GM21737 (cell line): ENCODE measurements around the gene CYP4F22.
"Not testable (repeated sequence)": the region's sequence is repeated elsewhere in the genome, so short reads cannot be mapped to it uniquely, and the experiment has no call there.

ENCODE experiments used
- ATAC-seq: cut with Tn5 transposase; IDR thresholded peaks from one replicate; pipeline ENCODE4 v1.9.1; 2021; ENCODE audit warnings: mild to moderate bottlenecking, moderate library complexity; ENCODE audit not compliant: unreplicated experiment

CYP4F22 gene

DNA sequence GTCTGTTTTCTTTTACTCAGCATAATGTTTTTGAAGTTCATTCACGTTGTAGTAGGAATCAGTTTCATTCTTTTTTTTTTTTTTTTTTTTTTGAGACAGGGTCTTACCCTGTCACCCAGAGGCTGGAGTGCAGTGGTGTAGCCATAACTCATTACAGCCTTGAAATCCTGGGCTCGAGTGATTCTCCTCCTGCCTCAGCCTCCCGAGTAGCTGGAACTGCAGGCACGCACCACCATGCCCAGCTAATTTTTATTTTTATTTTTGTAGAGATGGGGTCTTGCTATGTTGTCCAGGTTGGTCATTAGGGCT is 25.2 kb downstream of the CYP4F22 start:
- ATAC-seq: not testable (repeated sequence)

DNA sequence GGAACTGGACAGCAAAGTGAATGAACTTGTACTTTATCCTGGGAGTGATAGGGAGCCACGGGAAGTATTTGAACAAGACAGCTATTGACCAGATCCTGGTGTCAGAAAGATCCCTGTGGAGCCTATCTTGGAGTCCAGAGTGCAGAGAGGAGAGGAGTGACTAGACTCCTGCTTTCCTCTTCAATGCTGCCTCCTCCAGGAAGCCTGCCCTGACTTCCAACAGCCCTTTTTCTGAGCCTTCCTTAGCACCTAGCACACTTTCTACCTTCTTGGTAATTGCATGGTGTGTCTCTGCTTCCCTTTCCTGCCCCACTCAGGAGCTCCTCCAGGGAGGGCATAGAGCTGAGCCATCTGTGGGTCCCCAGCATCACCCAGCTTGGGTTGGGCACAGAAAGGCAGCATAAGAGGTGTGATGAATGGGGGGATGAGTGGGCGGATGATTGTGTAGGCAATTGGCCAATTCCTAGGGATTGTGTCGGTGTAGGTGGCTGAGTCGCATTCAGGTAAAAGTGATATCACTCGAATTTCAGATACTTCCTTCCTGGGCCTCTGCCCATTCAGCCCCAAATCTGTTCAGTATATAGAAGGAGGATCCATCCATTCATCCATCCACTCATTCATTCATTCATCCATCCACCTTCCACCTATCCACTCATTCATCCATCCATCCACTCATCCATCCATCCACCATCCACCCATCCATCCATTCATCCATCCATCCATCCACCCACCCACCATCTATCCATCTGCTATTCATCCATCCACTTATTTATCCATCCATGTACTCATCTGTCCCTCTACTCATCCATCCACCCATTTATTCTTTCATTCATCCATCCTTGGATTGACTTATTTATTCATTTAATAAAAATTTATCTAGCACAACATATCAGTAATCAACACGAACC is 26.9 kb downstream of the CYP4F22 start:
- ATAC-seq: no peak

DNA sequence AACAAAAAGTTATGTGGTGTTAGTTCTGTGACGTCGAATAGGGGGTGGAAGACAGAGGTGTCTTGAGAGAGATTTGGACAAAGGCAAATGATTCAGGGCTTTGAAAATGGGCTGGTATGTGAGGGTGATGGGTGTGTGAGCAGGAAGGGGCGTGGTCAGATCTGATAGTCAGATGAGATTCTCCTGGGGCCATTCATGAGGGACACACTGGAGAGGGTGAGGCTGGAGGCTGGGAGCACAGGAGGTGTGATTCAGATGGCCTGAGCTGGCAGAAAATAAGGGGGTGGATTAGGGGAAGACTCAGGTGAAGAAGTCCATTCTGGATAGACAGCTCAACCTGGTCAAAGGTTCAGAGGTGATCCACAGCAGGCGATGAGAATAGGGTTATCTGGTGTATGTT is 28.0 kb downstream of the CYP4F22 start:
- ATAC-seq: no peak

DNA sequence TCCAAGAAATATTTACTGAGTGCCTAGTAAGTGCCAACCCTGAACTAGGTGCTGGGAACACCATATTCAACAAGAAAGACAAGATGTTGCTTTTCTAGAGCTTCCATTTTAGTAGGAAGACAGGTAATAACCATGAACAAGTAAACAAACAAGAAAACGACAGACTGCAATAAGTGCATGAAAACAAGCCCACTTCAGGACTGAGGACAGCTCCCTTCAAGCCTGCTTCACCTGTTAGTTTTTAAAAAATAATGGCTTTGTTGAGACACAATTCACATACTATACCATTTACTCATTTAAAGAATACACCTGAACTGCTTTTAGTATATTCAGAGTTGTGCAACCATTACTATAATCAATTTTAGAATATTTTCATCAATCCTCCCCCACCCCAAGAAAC is 30.4 kb downstream of the CYP4F22 start:
- no peak for ATAC-seq

- ATAC-seq: no peak
Observed at GRCh38 chr19:15539638-15540037, 31.3 kb downstream of the CYP4F22 start.

GRCh38 chr19:15540435-15540834 is 32.1 kb downstream of the CYP4F22 start:
- ATAC-seq: no peak

GRCh38 chr19:15544283-15544682 is 36.0 kb downstream of the CYP4F22 start:
- ATAC-seq: no peak

- ATAC-seq: no peak
Observed at GRCh38 chr19:15544970-15545369, 36.6 kb downstream of the CYP4F22 start.

DNA sequence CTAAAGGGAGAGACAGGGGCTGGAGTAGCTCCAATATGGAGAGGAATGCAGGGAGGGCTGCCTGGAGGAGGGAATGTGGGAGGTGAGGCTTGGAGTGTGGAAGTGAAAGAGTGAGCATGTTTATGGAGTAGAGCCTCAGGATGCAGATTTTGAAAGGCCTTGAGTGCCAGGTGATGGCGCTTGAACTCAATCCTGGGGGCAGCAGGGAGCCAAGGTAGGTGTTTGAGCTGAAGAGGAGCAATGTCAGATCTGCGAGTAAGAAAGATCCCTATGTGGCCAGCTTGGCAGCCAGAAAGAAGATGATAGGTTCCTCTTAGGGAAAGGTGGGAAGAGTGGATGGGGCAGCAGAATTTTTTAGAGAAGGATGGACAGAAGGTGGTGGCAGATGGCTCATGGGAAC is 40.3 kb downstream of the CYP4F22 start:
- ATAC-seq: no peak

DNA sequence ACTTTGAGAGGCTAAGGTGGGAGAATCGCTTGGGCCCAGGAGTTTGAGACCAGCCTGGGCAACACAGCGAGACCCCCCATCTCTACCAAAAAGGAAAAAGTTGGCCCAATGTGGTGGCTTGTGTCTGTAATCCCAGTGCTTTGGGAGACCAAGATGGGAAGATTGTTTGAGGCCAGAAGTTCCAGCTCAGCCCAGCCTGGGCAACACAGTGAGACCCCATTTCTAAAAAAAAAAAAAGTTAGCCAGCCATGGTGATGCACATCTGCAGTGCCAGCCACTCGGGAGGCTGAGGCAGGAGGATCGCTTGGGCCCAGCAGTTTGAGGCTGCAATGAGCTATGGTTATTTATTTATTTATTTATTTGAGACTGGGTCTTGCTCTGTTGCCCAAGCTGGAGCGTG is 41.3 kb downstream of the CYP4F22 start:
- no peak for ATAC-seq

- ATAC-seq: no peak
Observed at GRCh38 chr19:15550273-15550672, 41.9 kb downstream of the CYP4F22 start.

GRCh38 chr19:15550929-15551292 is 42.6 kb downstream of the CYP4F22 start:
- ATAC-seq: no peak

- no peak for ATAC-seq
Observed at GRCh38 chr19:15551293-15552004, 43.1 kb downstream of the CYP4F22 start.

GRCh38 chr19:15555021-15555420 is 46.7 kb downstream of the CYP4F22 start:
- no peak for ATAC-seq

DNA sequence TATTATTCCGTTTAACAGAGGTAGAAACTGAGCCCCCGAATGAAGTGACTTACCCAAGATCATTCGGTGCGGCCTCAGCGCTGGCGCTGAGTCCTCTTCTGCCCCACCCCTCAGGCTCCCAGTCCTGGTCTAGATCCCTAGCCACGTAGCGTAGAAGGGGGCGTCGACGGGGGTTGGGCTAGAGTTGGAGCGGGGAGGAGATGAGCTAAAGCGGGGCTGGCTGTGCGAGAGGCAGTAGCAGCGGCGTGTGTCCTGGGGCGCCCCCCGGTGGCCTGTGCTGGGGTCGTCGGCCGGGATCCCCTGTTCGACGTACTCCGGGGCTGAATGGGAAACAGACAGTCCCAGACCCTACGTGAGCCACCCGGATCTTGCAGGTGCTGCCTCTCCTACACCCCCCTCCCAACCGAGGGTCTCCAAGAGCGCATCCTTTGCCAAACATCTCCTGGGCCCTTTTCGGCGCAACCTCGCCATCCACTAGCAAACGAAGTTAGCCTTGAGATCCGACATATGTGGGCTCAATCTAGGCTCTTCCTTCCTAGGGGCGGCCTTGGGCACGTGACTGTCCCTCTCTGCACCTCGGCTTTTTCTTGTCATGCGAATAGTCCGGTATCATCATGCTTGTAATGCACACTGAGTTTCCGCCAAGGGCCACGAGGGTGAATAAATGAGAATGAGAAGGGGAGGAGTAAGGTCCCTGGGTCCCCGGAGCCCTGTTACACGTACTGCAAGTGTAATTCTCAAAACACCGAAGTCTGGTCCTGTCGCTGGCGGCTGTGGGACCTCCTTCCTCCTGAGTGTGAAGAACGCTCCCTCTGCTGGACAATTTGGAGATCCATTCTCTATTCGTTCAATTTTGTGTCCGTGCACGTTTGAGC is 47.7 kb downstream of the CYP4F22 start:
- ATAC-seq: peak; percentile 72

DNA sequence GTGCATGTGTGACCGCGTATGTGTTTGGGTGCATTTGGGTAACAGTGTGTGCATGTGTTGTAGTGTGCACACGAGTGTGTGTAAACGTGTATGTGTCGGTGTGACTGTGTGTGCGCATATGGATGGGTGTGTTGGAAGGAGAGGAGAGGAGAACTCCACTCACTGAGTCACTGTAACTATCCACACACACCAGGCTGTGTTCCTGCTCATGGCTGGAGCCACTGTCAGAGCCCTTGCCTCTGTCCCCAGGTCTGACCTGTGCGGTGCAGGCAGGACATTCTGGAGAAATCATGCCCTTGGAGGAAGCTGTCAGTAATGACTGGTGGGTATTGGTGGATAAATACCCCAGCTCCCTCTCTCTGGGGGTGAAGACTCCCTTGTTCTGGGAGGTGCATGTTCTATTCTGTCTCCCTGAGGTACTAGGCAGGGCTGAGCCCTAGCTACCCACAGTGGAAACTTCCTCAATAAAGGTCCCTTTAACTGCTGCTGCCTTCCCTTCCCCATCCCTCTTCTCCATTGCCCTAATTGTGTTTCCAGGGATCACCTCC is 48.4 kb downstream of the CYP4F22 start:
- no peak for ATAC-seq

- no peak for ATAC-seq
Observed at GRCh38 chr19:15557223-15557622, 48.9 kb downstream of the CYP4F22 start.

DNA sequence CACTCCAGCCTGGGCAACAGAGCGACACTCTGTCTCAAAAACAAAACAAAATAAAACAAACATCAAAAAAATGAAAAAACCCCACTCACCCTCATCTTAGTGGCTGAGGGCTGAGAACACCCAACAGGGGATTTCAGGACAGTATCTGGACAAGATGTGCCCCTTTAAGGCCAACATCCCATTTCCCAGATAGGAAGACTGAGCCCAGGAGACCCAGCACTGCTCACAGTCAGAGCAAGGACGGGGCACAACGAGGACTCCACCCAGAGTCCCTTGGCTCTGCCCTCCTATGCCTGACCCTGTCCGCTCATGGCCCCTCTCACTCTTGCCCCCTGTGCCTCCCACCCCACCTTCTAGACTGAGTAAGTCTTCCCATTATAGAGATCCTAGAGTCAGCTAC is 53.8 kb downstream of the CYP4F22 start:
- ATAC-seq: no peak

GRCh38 chr19:15562861-15563260 is 54.5 kb downstream of the CYP4F22 start:
- ATAC-seq: no peak

- ATAC-seq: no peak
Observed at GRCh38 chr19:15563325-15563794, 55.0 kb downstream of the CYP4F22 start.

GRCh38 chr19:15563931-15564330 is 55.6 kb downstream of the CYP4F22 start:
- no peak for ATAC-seq
